OCI-LY1 (cell line): ENCODE measurements around the gene THAP2.

Source experiments
- EZH2 ChIP-seq: fragments of 200-600 bp; sonication (generic), shearing (Covaris generic); IDR thresholded peaks from 2 replicates; pipeline ENCODE4 v1.8.0; 2017; ENCODE audit warnings: borderline replicate concordance, mixed run types, mild to moderate bottlenecking, antibody characterized with exemption, low read length, moderate library complexity, mixed read lengths
- TF ChIP-seq, protein P1 (sequence below): fragments of 200-600 bp; sonication (generic), shearing (Covaris generic); IDR thresholded peaks from 2 replicates; pipeline ENCODE4 v1.5.1; 2017; ENCODE audit warnings: mild to moderate bottlenecking, antibody characterized with exemption, low read length, moderate library complexity, mixed read lengths

DNA sequence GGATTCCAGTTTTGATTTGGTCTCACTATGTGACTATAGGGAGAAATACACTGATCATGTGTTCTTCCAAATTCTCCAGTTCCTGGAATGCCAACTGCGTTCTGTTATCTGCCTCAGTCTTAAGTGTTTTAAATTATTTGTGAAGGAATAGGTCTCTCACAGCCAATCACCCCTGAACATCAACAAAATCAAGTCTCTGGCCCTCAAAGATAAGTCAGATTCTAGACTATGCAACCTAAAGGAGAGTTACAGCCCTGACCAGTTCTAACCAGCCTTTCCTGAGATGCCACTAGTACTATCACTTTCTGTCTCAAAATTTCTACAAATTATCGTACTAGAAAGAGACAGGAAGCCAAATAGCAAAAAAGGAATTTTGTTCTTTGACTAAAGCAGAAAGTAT lies 22.7 kb upstream of the THAP2 start:
- TF ChIP-seq, protein P1, sequence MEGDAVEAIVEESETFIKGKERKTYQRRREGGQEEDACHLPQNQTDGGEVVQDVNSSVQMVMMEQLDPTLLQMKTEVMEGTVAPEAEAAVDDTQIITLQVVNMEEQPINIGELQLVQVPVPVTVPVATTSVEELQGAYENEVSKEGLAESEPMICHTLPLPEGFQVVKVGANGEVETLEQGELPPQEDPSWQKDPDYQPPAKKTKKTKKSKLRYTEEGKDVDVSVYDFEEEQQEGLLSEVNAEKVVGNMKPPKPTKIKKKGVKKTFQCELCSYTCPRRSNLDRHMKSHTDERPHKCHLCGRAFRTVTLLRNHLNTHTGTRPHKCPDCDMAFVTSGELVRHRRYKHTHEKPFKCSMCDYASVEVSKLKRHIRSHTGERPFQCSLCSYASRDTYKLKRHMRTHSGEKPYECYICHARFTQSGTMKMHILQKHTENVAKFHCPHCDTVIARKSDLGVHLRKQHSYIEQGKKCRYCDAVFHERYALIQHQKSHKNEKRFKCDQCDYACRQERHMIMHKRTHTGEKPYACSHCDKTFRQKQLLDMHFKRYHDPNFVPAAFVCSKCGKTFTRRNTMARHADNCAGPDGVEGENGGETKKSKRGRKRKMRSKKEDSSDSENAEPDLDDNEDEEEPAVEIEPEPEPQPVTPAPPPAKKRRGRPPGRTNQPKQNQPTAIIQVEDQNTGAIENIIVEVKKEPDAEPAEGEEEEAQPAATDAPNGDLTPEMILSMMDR, result no peak
- no peak for TF ChIP-seq EZH2
